ENCODE measurements around the gene C1QL4.

DNA sequence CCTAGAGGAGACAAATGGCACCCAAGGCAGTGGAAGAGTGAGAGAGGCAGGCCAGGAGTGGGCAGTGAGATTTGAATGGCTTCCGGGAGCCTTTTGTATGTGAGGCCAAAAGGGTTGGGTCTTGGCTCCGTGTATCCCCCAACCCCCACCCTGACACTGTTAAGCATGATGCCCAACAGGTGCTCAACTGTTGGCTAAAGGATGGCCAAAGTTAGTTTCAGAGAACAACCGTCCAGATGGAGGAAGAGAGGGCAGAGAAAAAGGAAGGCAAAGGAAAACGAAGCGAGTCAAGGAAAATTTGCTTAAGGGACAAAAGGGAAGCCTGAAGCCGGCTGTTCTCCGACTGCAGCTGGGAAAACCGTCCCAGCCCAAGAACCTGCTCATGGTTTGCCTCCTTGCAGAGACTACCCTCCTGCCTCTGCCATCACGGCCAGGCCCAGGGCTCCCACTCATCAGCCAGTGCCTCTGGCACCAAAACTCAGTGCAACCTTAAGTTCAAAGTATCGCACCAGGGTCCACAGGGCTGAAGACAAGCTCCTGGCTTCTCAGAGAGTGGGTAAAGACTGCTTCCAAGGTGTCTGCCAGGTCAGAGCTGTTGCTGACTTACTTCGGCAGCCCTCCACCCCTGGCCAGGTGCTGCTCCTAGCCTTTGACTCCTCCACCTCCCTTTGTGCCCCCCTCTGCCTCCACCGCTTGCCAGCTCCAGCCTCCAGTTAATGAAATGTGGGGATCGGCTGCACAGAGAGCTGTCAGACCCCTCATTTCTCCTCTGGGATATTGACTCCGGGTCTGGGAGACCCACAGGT lies 4.2 kb upstream of the C1QL4 start:
- TF ChIP-seq POLR2A (IDR thresholded peaks at IDR 0.05): no peak
- TF ChIP-seq, protein P1, sequence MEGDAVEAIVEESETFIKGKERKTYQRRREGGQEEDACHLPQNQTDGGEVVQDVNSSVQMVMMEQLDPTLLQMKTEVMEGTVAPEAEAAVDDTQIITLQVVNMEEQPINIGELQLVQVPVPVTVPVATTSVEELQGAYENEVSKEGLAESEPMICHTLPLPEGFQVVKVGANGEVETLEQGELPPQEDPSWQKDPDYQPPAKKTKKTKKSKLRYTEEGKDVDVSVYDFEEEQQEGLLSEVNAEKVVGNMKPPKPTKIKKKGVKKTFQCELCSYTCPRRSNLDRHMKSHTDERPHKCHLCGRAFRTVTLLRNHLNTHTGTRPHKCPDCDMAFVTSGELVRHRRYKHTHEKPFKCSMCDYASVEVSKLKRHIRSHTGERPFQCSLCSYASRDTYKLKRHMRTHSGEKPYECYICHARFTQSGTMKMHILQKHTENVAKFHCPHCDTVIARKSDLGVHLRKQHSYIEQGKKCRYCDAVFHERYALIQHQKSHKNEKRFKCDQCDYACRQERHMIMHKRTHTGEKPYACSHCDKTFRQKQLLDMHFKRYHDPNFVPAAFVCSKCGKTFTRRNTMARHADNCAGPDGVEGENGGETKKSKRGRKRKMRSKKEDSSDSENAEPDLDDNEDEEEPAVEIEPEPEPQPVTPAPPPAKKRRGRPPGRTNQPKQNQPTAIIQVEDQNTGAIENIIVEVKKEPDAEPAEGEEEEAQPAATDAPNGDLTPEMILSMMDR (IDR thresholded peaks at IDR 0.05): no peak

Data from uterus (tissue), 2 donors.